Measurements from ENCODE around the gene ZDHHC9.

DNA sequence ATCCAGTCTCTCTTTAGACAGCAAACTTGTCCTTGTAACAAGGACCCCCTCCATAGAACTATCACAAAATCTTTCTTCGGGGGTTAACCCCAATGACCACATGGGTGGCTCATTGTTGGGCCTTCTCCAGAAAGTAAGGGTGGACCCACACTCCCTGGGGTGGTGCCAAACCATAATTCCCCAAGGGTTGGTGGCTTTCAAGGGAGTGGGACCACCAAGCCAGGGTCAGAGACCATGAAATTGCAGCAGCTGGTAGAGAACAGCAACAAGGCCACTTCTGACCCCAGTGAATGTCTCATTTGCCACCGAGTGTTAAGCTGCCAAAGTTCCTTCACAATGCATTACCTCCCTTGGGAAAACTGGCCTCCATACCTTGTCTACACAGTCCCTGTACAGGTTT lies 28.8 kb upstream of the ZDHHC9 start:
- TF ChIP-seq EZH2 (IDR thresholded peaks at IDR 0.05) (no peak), POLR2AphosphoS5 (IDR thresholded peaks at IDR 0.05; ENCODE audit: borderline replicate concordance, low read depth, low read length) (no peak)
